ENCODE measurements around the gene IRAK1.
"Not testable (repeated sequence)": the region's sequence is repeated elsewhere in the genome, so short reads cannot be mapped to it uniquely, and the experiment has no call there.

IRAK1 gene

DNA sequence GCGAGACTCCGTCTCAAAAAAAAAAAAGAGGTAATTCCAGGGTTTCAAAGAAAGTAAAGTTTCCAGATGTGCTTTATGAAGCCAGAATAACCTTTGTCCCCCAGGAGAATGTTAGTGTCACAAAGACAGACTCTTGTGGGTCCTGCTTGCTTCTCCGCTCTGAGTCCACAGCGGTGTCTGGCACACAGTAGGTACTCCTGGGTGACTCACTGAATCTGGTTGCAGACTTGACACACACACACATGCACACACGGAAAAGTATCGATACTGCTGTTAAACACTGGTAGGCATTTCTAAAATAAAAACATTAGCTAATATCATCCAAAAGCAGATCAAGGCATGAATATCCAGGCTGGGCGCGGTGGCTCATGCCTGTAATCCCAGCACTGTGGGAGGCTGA lies 24.2 kb downstream of the IRAK1 start:
- DNase-seq (ENCODE audit: low read depth) = no peak

DNA sequence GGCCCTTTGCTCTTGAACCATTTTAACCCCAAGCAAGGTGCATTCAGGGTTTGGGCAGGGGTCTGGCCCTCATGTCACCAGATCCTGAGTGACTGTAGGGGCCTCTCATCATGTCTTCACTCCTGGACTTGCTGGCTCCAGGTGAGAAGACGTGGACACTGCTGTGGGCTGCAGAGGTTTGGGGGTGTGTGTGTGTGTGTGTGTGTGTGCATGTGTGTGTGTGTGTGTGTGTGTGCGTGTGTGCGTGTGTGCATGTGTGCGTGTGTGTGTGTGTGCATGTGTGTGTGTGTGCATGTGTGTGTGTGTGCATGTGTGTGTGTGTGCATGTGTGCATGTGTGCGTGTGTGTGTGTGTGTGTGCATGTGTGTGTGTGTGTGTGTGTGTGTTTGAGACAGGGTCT lies 25.3 kb downstream of the IRAK1 start:
- not testable (repeated sequence) for DNase-seq (ENCODE audit: low read depth)

DNA sequence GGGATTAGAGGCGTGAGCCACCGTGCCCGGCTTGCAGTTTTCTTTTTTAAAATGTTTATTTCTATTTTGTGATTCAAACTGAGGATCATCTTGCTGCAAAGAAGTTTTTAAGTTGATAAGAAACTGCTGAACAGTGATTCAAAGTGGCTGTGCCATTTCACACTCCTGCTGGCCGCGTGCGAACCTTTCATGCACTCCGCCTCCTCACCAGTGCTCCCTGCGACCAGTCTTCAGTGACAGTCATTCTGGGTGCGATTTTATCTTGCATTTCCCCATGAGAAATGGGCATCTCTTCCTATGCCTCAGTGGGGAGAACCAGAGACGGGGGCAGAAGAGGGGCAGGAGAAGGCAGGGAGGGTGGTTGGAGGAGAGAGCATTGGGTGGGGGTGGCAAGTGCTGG lies 25.7 kb downstream of the IRAK1 start:
- no peak for DNase-seq (ENCODE audit: low read depth)

DNA sequence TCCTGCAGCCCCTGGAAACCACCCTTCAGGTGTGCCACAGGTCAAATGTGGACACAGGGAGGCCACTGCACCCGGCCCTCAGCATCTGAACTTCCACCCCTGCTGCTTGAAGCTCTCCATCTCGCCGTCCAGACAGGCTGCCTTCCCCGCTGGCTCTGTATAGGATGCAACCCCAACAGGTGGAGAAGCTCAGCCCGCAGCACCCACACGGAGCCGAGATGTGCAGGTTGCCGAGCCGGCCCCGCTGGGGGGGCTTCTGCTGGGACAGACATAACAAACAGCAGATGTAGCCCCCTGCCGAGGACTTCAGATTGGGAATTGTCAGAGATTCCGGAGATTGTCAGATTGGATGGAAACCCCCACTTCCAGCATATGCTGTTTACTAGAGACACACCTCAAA lies 26.6 kb downstream of the IRAK1 start:
- no peak for DNase-seq (ENCODE audit: low read depth)

DNA sequence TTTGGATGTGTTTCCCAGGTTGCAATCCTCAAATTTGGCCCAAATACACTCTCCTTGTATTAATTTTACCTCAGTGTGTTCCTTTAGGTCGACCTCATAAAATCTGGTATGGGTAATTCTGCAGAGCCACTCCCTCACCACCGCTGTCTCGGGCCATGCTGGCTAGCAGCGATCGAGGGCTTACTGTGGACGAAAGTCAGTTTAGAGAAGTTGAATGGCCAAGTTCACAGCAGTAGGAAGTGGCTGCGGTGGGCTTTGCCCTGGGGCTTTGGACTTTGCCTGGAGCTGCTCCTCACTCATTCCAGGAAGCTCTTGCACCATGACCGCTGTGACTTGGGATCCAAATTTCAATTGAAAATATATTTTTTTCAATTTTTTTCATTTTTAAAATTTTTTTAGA lies 27.5 kb downstream of the IRAK1 start:
- no peak for DNase-seq (ENCODE audit: low read depth)

DNA sequence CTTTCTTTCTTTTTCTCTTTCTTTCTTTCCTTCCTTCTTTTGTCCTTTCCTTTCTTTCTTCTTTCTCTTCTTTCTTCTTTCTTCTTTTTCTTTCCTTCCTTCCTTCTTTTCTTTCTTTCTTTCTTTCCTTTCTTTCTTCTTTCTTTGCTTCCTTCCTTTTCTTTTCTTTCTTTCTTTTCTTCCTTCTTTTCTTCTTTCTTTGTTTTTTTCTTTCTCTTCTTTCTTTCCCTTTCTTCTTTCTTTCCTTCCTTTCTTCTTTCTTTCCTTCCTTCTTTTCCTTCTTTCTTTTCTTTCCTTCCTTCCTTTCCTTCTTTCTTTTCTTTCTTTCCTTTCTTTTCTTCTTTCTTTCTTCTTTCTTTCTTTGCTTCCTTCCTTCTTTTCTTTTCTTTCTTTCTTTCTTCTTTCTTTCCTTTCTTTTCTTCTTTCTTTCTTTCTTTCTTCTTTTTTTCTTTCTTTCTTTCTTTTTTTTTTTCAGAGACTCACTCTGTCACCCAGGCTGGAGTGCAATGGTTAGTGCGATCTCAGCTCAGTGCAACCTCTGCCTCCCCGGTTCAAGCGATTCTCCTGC lies 28.6 kb downstream of the IRAK1 start:
- no peak for DNase-seq (ENCODE audit: low read depth)

DNA sequence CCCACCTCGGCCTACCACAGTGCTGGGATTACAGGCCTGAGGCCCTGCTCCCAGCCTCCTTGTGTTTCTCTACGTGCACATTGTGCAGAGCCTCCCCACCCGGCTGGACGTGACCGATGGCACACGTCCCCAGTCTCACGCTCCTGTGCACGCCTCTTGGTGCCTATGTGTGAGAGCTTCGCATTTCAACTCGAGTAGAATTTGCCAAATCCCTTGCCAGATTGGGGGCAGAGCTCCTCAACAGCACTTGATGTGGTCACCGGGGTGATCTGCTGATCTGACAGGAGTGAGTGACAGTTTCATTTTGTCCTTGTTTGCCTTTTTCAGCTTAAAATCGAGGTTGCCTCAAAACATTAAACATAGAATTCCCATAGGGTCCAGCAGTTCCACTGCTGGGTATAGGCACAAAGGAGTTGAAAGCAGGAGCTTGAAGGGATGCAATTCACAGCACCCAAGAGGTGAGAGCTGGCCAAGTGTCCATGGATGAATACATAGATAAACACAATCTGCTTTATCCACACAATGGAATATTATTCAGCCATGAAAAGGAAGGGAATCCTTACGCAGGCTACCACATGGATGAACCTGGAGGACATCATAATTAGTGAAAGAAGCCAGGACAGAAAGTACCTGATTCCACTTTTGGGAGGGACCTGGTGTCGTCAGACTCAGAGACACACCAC lies 29.6 kb downstream of the IRAK1 start:
- no peak for DNase-seq (ENCODE audit: low read depth)

DNA sequence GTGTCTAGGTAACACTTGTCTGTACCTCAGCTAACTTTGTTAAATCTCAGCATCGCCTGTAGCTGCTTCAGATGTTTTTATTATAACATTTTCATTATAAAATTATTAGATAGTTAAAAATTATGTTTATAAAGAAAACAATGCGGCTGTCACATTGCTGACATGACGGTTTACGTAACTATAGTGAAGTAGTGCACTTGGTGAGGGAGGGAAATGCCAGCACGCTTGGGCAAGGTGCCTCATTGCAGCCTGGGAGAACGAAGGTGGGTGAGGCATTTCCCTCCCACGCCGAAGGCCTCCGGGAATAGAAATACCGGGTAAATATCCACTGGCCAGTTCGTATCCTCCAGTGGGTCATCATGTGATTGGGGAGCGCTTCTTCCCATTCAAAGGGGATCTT lies 31.2 kb downstream of the IRAK1 start:
- no peak for DNase-seq (ENCODE audit: low read depth)

DNA sequence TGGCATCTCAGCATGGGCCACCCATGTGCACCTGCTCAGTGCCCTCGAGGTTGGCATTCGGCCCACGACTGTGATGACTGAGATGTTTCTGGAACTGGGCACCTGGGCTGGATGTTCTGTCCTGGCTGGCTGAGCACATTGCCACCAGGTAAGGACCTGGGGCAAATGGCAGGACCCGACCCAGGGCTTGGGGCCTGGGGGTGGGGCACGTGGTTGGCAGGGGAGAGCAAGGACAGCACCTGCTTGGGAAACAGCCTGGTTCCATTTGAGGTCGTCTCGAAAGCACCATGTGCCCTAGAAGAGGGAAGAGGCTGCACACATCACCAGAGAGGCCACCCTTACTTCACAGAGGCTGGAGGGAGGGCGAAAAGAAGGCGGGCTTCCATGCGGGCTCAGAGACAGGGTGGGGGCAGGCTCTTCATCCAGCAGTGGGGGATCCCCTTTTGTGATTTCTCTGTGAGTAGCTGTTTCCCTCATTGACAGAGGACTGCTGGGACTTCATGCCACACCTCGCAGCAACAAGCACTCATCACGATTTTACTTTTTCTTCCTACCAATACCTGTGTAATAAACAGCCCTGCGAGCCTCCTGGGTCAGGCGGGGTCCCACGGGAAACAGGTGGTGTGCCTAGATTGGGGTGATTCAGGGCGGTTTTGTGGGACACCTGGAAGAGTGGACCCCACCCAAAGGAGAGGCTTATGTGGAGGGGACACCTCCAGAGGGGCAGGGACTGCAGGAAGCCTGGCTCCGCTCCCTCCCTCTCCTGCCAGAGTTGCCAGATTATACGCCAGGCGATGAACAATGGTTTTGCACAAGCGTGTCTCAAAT lies 35.1 kb downstream of the IRAK1 start:
- no peak for DNase-seq (ENCODE audit: low read depth)

DNA sequence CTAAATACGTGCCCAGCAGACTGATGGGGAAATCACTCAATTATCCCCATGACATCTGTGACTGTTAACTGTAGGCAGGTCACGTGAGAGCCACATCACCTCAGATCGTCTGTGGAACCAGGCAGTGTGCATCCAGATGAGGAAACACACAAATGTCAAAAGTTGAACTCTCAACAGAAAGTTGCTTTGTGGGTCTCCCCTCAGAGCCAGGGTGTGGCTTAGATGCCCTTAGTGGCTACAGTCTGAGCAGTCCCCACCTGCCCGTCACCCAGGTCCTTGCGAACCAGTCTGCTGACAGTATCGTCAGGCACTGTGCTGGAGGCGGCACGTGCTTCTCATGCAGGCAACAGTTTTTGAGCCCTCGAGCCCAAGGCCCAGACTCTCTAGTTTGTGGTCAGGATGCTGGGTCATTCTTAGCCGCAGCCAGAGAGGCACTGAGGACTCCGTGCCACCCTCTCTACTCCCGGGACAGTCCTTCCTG lies 36.3 kb downstream of the IRAK1 start:
- DNase-seq (ENCODE audit: low read depth) = no peak

DNA sequence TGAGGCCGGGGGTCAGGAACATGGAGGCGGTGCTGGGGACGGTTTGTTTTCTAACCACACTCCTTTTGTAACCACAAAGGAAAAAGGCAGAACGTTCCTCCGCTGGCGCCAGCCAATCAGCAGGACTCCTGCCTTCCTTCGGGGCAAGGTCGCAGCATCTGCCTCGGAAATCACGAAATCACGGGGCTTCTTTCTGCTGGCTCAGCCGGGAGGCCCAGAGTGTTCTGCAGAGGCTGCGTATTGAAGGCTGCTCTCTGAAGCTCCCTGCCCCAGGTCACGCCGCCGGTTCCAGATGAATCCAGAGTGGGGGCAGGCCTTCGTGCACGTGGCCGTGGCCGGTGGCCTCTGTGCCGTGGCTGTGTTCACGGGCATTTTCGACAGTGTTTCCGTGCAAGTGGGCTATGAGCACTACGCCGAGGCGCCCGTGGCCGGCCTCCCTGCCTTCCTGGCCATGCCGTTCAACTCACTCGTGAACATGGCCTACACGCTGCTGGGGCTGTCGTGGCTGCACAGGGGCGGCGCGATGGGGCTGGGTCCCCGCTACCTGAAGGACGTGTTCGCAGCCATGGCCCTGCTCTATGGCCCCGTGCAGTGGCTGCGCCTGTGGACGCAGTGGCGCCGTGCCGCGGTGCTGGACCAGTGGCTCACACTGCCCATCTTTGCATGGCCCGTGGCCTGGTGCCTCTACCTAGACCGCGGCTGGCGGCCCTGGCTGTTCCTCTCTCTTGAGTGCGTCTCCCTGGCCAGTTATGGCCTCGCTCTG lies 37.8 kb downstream of the IRAK1 start:
- DNase-seq (ENCODE audit: low read depth) = no peak

DNA sequence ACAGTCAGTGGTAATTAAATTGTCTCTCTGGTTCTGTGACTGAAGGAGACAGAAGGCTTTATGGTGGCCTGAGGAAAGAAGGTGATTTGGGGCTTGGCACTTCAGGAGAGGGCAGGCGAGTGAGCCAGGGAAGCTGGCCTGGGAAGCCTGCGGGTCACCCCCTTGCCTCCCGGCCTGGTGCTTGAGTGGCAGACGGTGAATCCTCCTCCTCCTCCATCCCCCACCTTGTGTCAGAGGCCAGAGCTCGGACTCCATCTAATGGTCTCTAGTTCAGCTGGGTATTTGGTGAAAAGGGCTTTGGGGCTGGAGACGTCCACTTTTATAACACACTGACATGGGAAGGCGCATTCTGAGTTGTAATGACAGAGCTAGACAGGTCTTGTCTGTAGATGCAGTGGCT lies 38.5 kb downstream of the IRAK1 start:
- no peak for DNase-seq (ENCODE audit: low read depth)

DNA sequence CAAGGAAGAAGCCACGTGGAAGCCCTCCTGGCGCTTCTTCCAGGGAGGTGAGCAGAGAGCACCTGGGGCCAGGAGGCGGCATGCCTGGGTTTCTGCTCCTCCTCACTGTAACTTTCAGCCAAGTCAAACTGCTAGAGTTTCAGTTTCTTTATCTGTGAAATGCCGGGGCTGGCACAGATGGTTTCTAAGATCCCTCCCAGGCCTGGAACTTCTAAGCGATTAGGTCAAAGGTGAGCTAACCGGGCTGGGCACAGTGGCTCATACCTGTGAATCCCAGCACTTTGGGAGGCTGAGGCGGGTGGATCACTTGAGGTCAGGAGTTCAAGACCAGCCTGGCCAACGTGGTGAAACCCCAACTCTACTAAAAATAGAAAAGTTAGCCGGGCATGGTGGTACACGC lies 39.3 kb downstream of the IRAK1 start:
- DNase-seq (ENCODE audit: low read depth) = not testable (repeated sequence)

DNA sequence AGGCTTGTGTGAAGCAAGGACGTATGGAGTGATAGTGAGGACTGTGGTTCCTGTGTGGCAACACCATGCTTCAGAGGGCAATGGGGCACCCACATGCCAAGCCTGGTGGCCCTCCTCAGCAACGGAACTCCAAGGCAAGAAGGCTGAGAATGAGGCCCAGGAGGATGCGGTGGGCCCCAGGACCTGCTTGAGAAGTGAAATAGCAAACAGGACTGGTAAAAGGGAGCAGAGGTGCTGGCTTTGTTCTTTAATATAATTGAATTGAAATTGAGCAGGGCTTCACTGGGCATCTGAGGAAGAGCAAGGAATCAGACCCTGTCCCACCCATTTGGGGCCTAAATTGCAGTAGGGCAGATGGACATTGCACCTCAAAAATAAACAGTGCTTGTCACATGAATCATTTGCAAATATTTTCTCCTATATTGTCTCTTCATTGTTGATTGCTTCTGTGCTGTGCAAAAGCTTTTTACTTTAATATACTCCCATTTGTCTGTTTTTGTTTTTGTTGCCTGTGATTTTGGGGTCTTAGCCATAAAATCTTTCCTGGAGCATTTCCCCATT lies 44.9 kb downstream of the IRAK1 start:
- no peak for DNase-seq (ENCODE audit: low read depth)

DNA sequence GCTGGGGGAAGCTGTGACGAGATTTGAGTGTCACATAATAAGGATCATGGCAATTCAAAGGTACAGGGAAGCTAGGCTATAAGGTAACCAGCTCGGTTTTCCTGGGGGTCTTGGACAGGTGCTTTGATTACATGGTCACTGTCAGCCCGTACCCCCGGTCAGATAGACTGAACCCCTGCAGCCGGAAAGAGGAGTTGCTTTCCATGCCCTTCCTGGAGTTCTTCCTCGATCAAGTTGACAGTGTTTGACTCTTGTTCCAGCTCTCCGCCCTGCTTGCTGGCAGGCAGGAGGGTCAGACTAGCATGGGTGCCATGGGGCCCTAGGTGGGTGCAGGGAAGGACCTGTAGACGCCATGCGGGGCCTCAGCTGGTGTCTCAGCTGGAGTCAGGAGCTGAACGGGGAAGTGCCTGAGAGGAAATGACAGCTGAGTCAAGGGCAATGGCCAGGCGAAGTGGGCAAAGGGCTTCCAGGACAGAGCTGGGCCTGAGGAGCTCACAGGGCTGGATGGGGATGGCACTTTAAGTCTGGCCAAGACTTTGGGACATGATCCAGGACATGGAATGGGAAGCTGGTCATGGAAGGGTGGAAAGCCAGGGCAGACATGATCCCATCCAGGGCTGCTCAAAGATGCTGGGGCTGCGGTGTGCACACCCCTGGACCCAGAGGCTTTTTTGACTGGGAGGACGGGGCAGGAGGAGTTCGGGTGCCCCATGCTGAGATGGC lies 45.5 kb downstream of the IRAK1 start:
- DNase-seq (ENCODE audit: low read depth) = no peak

DNA sequence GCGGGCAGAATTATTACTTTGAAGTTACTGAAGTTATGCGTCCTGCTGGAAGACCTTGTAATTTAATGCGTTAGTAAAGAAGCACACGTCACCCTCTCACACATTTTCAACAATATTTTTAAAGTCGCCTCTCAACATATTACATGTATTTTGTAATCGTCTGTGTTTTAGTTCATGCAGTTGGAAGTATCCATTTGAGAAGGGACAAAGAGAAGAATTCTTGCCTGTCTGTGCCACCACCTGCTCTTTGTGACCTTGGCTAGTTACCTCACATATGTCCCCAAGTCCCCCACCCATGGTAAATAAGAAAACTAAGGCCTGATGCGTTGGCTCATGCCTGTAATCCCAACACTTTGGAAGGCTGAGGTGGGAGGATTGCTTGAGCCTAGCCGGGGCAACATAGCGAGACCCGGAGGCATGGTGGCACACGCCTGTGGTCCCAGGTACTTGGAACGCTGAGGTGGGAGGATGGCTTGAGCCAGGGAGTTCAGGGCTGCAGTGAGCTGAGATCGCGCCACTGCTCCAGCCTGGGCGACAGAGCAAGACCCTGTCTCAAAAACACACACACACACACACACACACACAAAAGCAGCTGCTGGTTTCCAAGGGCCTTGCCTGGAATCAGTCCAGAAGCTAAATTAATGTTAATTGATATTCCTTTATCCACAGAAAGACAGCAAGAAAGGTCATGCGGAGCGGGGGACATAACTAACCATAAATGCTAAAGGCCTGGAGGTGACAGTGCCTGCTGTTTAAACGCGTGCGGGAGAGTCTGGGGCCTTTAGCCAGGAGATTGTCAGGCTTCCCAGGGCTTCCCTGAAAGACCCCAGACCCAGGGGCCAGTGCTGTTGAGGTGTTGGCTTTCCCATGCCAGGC lies 46.3 kb downstream of the IRAK1 start:
- DNase-seq (ENCODE audit: low read depth) = no peak

DNA sequence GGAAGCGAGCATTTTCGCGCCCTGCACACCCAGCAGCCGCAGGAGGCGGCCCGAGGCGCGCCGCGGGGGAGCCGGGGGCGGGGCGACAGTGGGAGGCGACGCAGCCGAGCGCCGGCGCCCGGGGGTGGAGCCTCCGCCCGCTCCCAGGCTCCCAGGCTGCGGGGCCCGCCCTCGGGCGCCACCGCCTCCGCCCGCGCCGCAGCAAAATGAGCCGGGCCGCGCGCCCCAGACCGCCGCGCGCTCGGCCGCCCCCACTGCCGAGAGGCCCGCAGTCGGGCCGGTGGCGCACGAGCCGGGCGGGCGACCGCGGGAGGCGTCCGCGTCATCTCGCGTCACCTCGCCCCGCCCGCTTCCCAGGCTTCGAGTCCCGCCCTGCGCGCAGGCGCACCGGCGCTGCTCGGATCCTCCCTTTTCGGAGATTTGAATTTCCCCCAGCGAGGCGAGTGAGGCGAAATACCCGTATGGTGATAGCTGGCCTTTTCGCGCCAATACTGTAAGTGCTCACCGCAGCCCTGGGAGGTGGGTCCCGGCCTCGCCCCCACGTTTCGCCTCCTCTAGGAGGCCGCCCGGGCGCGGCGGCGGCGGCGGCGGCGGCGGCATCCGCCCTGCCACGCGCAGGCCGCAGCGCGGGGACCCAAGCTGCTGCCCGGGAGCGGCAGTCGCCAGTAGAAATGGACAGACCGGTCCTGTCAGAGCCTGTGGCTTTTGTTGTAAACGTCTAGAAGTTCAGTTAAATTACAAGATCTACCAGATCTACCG lies 47.2 kb downstream of the IRAK1 start, which contains the start of gene TMEM187:
Gene TMEM187 (plus strand): TSS at position 387 of the 759 bp plus-strand sequence. CDS start 9,309 bp downstream, outside the sequence.
- peak; percentile 78 for DNase-seq (ENCODE audit: low read depth)

DNA sequence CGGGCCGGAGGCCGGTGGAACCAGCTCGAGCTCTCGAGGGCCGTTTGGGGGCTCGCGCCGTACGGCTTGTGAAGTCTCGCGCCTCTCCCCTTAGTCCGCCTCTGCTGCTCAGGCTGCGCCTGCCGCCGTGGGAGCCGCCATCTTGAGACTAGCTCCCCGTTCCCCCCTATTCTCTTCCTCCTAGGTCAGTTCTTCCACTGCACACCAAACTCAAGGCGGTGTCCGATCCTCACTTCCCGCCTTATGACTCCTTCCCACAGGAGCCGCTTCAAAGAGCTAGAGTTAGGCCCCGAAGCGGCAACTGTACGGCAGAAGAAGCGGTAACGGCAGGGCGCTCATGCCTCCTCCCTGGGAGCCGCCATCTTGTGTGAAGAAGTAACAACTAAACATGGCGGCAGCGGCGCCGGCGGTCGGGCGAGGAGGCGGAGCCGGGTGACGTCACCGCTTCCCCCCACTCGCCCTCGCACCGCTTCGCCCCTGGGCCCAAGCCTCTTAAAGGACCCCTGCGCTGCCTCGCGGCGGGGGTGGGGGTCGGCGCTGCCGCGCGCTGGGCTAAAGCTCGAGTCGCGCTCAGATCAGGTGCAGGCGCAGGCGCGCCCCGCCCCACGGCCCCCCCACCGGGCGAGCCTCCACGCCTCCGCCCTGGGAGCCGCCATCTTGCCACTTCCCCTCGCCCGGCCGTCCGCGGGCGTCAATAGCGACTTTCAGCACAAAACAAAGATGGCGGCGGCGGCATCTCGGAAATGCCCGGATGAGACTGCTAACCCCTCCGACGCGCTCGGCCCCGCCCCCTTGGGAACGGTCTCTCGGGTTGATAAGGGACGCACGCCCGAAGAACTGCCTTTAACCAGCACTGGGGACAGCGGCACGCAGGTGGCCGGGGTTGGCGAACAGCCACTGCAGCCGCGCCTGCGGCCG lies 48.0 kb downstream of the IRAK1 start, which contains the start of gene HCFC1:
Gene HCFC1 (minus strand): TSS at position 369 of the 918 bp plus-strand sequence. CDS start 978 bp downstream, outside the sequence.
- peak; percentile 83 for DNase-seq (ENCODE audit: low read depth)

All from fibroblast of the conjunctiva (primary cell).